Pulmonary artery endothelial cell (primary cell): Measurements from ENCODE around the gene BRD4. TPM values are rescaled to one million over a fixed set of nuclear protein-coding genes. Genes with fewer than 3 reads are reported as not detected.

Experiments used
- DNase-seq: peaks from one replicate; pipeline ENCODE4 v3.0.0-alpha.2; 2011; ENCODE audit warnings: low read depth, low spot score
- total RNA-seq: library from RNA; depleted of rRNA; stranded (reverse); fragments of >200 nt; gene quantifications from 2 replicates; pipeline ENCODE4 v1.2.3, GENCODE V29; 2014

The BRD4 gene
- total RNA-seq, 1 donor from 2014 or later, result 10.0 TPM

DNA sequence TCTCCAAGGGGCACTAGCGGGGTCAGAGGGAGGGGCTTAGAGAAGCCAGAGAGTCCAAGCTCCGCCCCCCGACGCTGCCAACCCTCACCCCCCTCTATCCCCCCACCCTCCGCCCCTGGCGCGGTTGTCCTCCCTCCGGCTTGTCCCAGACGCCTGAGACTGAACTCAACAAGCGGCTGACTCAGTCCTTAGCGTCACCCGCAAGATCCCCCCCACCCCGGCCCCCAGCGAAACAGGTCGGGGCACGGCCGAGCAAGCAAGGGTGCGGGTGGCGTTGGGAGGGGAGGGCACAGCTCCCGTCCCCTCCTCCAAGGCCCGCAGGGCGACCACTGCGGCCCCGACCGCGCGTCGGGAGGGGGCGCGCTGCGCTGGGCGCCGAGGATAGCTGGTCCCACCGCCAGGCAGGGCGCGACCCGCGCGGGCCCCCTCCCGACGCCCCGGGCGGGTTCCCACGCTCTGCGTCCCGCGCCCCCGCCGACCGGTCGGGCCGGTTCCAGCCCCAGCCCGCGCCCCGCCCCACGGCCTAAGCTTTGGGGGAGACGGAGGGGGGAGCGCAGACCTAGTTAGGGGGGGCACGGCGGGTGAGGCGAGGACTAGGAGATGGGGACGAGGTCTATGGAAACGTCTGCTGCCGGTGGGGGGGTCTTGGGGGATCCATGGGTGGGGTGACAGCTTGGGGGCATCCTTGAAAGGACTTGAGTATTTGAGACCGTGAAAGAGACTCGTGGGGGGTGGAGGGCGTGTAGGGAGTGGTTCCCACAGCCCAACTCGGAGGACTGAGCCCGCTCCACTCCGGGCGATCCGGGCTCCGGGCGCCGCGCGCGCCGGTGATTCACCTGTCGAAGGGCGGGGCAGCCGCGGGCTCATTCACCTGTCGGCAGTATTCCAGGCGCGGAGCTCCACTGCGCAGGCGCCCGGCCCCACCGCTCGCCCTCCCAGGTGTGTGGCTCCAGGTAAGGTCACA is 136.7 kb downstream of the BRD4 start:
- no peak for DNase-seq

DNA sequence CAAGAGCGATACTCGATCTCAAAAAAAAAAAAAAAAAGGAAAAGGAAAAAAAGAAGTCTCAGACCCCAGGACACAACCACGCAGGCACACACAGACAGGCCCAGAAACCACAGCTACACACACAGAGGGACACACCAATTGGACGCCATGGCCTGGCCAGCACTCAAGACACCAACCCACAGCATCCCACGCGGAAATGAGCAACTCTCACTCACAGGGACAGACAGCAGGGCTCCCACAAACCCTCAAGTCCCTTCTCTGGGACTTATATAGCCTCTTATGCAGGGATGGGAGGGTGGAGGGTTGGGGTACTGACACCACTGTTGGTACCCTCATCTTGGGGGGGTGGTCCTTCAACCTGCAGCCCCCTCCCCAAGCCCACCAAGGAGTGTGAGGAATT is 137.4 kb downstream of the BRD4 start:
- DNase-seq, result no peak

DNA sequence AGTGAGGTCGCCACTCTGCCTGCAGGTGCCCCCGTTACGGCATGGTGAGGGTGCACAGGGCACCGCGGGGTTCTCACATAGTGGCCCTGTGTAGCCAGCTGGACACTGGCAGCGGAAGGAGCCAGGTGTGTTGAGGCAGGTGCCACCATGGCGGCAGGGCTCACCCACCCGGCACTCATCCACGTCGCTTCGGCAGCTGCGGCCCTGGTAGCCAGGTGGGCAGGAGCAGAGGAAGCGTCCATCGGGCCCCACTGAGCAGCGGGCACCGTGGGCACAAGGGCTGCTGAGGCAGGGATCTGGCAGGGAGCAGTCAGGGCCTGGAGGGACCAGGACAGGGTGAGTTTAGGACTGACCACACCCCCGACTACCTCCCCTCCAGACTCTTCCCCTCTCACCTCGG is 140.4 kb downstream of the BRD4 start:
- no peak for DNase-seq

DNA sequence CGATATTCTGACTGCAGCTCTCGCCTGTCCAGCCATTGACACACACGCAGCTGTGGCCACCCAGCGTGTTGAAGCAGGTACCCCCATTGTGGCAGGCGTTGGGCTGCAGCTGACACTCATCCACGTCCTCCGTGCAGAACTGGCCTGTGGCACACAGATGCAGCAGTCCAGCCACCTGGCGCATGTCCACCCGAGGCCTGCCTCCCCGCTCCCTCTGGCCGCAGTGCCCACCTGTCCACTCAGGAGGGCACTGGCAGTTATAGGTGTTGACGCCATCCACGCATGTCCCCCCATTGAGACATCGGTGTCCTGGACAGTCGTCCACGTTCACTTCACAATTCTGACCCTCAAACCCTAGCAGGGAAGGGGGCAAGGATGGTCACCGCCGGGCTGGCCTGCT is 140.8 kb downstream of the BRD4 start:
- no peak for DNase-seq

DNA sequence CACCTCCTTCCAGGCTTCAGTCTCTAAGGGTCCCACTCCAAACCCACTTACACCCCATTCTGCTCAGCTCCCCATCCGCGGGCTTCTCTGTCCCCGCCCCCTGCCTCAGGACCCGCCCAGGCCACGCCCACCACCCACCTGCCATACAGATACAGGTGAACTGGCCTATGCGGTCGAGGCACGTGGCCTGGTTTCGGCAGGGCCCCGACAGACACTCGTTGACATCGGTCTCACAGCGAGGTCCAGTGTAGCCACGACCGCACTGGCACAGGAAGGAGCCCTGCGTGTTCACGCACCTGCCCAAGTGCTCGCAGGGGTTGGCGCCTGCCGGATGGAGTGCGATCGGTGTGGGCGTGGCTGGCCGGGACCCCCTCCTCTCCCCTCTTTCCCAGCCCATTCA is 143.5 kb downstream of the BRD4 start:
- no peak for DNase-seq

DNA sequence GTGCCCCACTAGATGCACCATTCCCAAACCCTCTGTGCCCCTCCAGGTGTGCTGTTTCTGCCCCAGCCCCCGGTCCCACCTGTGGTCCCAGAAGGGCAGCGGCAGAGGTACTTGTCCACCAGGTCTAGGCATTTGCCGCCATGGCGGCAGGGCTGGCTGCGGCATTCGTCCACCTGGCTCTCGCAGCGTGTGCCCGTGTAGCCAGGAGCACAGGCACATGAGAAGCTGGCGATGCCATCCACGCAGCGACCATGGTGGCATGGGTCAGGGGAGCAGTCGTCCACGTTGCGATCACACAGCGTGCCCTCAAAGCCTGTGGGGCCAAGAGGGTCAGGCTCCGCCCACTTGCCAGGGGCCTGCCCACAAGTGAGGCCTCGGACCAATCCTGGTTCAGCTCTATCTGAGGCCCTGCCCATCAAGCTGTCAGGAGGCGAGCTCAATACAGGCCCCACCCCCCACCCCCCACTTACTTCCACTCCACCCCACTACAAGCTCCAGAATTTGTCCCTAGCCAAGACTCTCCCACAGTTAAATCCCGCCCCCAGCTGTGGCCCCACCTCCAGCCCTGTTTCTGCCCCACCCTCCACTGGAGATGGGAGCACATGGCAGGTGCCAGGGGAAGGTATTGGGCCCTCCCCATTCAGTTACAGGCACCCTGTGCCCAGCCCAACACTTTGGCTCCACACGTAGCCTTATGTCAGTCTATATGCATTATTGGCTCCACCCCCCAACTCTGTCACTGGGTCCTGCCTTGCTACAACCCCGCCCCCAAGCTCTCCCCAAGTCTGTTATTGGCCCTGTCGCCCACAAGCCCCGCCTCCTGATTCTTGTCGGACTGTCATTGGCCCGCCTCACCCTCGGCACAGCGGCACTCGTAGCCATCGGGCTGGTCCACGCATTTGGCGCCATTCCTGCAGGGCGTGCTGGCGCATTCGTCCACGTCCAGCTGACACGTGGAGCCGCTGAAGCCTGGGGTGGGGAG is 145.0 kb downstream of the BRD4 start:
- no peak for DNase-seq

Other genes starting within 250 kb of the BRD4 start
- gene SYDE1, start 225.1 kb downstream of the BRD4 start, total RNA-seq, result 9.4 and 12.4 TPM in 2 replicates
- 0.95 and 1.1 TPM in 2 replicates for gene NOTCH3, start 131.5 kb downstream of the BRD4 start, total RNA-seq
- gene EPHX3, start 100.1 kb downstream of the BRD4 start, total RNA-seq, result 0.07 TPM in 1 of 2 replicates, not detected in the other
- 18.4 and 19.4 TPM in 2 replicates for gene AKAP8, start 47.2 kb upstream of the BRD4 start, total RNA-seq
- 53.5 and 62.0 TPM in 2 replicates for gene AKAP8L, start 86.4 kb upstream of the BRD4 start, total RNA-seq
- gene WIZ, start 117.4 kb upstream of the BRD4 start, total RNA-seq, result 6.0 and 8.5 TPM in 2 replicates
- gene RASAL3, start 132.0 kb upstream of the BRD4 start, total RNA-seq, result 0.60 and 0.79 TPM in 2 replicates
- 0.04 TPM in 1 of 2 replicates, not detected in the other for gene PGLYRP2, start 147.0 kb upstream of the BRD4 start, total RNA-seq
- gene CYP4F22, start 176.0 kb upstream of the BRD4 start, total RNA-seq, result not detected in 2 replicates